GM03348 (cell line): ENCODE results near the gene PIK3R4.

Experiments
- DNase-seq: peaks from one replicate; pipeline ENCODE4 v3.0.0; 2012; ENCODE audit warnings: low spot score

Gene PIK3R4

DNA sequence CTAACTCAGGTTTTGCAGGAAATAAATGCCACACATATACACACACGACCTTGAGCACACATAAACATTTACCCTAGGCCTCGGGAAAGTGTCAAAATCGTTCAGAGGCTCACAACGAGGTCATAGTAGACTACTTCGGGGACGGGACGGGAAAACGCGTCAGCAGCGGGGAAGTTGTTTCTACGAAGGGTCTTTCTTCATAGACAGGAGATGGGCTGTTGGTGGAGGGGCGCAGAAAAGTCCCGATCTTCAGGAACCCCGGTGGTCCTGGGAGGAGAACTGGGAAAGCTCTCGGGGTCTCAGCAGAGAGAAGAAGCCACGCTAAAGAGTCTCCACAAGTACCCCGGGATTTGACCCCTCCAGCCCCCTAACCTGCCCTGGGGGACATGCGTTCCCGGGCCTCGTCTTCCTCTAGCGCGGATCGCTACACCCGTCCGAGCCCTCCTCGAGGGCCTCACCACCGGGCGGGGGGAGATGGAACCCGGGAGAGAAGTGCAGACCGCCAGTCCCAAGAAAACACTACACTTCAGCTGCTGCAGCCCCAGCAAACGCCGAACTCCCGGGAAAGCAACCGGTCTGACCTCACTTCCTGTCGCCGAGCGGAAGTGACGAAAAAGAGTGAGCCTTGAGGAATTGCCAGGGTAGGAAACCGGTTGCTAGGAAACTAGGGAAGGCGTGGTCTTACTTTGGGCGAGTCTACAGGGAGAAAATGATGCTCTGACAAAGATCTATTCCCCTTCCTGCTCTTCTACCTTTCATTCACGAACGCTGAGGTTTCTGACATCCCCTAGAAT, at the start of gene PIK3R4:
TSS of gene PIK3R4 (minus strand) at position 584 of the 794 bp plus-strand sequence. CDS start 1,611 bp downstream, outside the sequence.
- DNase-seq = peak; percentile 93

DNA sequence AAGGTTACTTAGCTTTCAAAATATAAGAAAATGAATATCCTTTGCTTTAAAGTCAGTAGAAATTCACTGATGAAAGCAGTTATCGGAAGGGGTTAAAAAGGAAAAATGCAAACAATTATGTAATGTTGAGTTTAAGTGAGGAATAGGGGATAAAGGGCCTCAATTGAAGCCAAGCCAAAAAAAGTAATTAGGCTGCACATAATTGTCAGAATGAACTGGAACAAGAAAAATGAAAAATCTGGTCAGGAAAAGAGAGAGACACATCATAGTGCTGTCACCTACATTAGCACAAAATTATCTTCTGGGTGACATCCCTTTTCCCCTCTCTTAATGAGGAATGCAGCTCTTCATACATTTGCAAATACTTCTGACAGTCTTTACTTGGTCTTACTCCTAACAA, 48.8 kb upstream of the PIK3R4 start:
- DNase-seq = no peak

DNA sequence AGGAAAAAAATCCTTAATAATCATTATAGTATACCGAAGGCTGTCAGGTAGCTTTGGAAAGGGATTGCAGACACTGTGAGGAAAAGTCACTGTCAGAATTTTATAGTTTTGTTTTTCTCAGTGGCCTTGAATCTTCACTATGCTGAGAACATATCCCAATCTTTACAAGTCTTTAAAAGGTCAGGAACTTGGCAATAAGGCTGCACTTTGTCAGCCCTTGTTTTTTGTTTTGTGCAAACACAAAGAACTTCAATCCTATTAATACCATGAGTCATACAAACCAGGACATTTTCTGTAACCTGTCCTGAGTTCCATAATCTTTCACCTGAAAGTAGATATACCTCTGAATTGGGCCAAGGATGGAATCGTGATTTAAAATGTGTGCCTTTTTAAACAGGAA, 45.6 kb upstream of the PIK3R4 start:
- DNase-seq = no peak

DNA sequence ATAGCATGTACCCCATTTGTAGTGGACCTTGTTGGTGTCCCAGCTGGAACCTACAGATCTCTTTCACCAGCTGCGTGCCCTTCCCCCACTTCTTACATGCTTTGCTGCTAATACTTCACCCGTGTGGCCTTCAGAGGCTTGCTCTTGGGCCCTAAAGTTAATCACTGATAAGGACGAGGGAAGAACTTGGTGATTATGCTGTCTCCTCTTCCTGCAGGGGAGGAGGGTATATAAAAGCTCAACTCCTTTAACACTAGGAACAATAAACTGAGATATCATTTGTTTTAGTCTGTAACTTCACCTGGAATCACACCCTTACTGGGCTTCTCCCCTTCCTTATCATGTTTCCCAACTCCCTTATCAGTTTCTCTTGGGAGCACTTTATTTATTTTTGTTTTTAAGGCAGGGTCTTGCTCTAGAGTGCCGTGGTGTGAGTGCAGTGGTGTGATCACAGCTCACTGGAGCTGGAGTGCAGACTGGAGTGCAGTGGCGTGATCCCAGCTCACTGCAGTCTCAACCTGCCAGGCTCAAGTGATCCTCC, 43.2 kb upstream of the PIK3R4 start:
- DNase-seq = no peak

DNA sequence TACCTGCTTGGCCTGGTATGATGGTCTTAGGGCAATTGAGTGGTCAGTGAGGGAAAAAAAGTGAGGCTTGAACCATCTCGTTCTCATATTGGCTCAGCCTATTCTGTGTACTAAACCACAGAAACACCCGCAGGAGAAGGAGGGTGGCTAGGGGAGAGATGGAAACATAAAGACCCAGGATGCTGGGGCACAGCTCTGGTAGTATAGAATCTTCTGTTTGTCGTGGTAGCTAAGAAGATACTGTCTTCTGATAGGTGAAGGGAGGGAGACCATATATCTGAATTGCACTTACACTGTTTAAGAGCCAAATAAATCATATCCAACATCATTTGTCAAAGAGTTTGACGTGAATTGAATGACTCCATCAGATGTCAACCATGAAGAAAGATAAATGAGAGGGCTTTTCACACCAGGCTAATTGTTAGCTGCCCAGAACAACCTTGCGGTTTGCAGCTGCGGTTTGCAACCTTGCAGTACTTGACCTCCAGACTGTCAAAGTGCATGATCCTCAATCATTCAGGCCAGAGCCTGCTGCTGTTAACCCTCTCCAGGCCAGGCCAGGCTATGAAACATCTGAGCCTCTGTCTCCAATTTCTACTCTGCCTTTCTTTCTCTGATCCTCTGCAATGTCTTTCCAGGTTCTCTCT, 40.9 kb upstream of the PIK3R4 start:
- DNase-seq = no peak

DNA sequence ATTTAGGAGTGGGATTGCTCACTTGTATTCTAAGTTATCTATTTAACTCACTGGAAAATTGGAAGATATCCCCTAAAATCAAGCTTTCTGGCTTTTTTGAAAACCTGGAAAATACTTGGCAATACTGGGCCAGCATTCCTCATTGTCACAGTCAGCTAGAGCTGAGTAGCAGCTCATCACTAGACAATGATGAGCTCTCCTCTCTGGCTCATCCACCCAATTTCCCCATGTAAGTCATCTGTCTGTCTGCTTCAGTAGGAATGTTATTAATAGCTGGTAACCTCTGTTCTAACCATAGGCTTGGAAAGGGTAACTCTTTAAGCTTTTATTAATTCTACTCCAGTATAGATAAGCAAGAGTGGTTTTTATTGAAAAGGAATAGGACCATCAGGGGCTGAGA, 39.7 kb upstream of the PIK3R4 start:
- no peak for DNase-seq

DNA sequence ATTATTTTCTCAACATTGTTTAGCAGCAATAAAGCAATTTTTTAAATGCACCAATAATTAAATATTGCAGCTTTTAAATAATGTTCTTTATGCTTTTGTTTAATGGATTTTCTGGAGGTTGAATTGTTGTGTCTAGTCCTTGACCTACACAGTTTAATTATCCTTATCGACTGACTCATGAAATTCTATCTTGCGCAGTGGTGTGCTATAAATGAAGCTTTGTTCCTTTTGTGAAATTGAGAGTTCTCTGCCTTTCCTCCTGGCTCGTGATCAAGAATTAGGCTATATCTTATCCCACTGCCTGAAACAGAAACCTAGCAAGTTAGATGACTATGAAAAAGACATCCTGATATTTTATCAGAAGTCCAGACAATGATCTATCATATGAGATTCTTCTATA, 37.0 kb upstream of the PIK3R4 start:
- DNase-seq = no peak

DNA sequence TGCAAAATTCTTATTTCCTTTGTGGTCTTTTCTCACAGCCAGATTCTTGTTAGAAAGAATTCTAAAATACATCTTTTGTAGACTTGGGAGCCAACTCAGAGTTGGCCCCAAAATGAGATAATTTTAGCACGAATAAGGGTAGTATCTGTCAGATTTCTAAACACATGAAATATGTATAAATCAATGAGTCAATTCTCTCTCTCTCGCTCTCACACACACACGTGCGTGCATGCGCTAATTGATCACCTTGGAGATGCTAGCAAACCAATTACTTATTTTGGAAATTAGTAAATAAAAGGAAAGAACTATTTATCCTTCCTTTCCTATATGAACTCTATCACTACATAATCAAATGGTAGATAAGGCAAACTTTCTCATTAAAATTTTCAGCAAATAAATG, 32.9 kb upstream of the PIK3R4 start:
- DNase-seq = no peak

DNA sequence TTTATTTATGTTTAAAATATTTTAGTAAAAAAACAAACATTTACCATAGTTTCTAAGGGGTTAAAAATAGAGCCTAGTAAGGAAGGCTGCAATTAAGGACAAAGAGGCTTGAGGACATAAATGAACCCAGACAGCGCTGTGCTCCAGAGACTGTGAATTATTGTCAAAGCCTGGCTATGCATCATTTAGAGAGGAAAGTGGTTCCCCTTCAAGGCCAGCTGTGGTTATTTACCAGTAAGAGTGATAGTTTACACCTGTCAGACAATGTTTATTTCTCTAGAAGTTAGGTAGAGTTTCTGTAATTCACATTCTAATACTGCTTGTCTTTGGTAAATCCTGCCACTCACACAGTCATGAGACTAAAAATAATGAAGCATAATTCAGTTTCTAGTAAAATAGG, 32.4 kb upstream of the PIK3R4 start:
- DNase-seq = no peak

DNA sequence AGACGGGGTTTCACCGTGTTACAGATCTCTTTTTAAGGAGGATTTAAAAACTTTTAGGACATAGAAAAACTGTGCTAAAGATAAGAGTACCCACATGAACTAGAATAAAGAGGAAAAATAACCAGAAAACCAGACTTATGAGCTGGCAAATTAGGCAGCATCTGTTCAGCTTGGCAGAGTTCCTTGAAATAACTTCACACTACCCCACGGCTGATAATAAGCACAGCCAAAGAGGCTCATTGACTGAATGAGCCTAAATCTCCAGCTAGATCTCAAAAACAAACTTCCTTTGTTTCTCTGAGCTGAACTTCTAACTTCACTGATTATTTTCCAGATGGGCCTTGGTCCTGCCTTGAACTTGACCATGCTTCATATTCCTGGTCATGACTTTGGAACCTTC, 26.7 kb upstream of the PIK3R4 start:
- DNase-seq = peak; percentile 10

DNA sequence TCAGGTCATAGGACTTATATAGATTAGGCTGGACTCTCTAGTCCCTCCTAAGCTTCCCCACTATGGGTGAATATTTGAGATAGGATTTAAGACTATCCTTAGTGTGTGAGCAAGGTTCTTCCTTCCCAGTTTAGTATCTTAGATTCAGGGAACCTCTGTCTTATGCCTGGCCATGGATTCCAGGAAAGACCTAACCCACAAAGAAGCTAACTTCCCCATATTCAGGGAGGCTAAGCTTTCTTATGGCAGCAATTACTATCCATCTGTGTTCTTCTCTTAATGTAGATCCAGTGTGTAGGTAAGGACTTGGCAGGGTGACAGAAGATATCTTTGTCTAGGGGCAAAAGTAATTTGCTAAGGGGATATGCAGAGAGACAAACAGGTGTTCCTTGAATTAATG, 25.5 kb upstream of the PIK3R4 start:
- no peak for DNase-seq

DNA sequence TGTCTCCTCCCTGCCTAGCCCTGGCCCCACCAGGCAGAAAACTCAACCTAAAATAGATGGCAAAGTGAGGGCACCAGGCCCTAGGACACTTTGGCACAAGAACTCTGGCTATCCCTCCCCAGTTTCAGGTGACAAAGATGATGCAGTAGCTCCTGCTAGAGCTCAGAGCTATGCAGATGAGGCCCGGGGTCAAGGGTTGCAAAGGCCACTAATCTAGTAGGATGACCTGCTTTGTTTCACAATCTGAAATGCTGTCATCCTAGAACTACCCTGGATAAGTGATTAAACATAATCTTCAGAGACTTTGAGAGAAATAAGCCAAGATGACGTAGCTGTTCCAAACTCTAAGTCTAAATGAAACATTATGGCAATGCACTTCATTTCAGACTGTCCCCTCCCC, 24.0 kb upstream of the PIK3R4 start:
- DNase-seq = no peak

DNA sequence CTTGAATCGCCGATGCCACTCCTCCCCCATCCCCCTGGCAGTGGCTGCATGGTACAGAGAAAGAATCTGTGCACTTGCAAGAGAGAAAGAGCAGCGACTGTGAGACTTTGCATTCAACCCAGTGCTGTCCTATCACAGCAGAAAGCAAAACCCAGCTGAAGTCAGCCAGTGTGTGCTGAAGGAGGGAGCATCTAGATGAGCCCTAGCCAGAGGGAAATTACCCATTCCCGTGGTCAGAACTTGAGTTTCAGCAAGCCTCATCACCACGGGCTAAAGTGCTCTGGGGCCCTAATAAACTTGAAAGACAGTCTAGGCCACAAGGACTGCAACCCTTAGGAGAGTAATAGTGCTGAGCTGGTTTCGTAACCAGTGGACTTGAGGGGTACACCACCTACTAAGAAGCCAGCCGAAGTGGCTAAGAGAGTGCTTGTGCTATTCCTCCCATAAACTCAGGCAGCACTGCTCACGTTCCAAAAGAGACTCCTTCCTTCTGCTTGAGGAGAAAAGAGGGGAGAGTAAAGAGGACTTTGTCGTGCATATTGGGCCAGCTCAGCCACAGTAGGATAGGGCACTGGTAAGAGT, 15.2 kb upstream of the PIK3R4 start:
- no peak for DNase-seq

DNA sequence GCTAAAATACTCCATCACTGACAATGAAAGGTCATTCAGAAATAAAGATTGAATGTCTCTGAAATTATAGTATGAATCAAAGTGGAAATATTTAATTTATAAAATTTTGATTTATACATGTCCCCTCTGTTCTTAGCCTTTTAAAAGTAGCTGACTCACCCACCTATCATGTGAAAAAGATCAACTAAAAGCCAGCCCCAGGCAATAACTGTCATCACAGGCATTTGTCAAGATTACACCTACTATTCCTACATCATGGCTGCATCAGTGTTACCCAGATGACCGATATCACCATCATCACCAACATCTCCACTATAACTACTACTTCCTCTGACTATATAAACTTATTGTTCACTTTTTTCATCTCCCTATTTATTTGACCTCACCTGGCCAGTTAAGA, 14.3 kb upstream of the PIK3R4 start:
- no peak for DNase-seq

DNA sequence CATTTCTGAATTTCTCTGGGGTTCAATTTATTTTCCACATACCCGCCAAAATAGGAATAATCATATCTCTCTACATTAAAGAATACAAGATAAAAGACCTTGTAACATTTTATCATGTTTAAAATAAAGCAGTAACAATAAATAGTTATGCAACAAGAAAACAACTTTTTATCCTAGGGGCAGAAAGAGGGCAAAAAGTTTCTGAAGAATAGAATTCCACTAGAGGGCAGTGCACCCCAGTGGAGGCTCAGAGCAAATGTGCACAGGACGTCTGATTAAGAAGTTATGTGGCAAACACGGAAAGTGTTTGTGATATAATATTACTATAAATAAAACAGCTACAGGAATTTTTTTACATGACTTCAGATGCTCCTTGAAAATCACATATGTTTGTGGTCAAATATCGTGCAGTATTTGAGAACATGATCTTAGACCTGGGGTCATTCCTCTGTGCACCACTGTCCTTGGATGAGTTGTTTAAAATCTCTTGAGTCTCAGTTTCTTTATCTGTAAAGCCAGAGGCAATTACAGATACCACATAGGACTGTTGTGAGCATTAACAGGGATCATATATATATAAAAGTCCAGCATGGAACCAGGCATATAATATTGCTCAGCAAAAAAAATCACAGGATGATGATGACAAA, 13.2 kb upstream of the PIK3R4 start:
- DNase-seq = peak; percentile 70

DNA sequence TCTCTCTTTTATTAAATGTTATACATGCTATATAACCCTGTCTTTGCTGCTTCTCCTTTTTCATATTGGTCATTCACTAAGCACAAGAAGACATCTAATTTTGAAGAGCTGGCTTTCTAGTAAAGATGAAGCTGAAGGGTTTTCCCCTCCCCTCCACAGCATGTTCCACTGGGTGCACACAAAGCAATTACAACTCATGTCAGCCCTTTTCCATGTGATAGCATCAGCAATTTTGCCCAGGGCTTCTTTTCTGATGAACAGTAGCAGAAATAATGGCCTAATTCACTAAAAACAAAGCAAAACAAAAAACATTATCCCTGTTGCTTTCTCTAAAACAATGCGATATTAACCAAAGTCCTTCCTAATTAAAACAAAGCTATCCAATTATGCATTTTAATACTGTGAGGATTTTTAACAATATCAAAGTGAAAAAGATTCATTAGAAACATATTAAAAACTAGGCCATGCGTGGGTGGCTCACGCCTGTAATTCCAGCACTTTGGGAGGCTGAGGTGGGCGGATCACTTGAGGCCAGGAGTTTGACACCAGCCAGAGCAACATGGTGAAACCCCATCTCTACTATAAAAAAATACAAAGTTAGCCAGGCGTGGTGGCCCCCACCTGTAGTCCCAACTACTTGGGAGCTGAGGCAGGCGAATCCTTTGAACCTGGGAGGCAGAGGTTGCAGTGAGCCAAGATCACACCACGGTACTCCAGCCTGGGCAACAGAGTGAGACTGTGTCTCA, 12.2 kb upstream of the PIK3R4 start:
- DNase-seq = no peak

DNA sequence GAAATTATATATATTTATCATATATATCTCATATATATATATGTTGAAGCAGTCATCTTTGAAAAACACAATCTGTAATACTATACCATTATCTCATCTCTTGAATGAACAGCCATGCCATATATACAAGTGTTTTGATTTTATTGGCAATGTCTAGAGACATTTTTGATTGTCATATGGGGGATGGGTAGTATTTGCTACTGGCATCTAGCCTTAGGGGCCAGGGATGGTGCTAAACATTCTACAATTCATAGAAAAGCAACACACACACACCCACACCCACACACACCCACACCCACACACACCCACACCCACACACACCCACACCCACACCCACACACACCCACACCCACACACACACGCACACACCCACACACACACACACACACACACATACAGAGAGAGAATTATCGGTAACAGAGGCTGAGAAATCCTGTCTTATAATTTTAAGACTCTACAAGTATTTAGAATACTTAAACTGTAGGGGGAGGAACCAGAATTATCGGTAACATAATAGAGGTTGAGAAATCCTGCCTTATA, 11.1 kb upstream of the PIK3R4 start:
- no peak for DNase-seq

DNA sequence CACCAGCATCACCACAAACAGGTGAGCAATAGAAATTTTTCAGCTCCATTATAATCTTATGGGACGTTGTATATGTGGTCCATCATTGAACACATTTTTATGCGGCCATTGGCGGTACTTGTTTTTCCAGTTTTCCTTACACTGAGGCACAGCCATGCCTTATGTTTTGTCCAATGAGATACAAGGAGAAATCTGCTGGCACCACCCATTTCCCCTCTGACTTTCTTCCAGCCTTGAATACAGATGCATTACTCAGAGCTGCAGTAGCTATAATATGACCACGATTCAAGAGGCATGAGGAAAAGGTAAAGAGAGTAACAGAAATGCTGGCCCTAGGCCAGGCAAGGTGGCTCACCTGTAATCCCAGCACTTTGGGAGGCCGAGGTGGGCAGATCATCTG, 9.0 kb upstream of the PIK3R4 start:
- DNase-seq = no peak

DNA sequence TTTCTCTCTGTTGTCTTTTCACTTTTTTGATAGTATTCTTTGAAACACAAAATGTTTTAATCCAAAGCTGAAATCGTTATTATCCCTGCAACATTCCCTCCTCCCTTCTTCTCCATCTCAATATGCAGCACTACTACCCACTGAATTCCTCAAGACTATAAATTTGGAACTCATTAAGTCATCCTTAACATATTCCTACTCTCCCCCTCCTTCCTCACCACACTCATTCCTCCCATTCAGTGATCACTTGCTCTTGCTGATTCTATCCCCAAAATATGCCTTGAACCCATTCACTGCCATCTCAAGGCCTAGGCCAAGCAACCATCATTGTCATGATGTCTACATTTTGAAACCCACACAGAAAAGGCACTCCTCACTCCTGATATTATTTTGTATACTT, 2.4 kb upstream of the PIK3R4 start:
- DNase-seq = peak; percentile 68

DNA sequence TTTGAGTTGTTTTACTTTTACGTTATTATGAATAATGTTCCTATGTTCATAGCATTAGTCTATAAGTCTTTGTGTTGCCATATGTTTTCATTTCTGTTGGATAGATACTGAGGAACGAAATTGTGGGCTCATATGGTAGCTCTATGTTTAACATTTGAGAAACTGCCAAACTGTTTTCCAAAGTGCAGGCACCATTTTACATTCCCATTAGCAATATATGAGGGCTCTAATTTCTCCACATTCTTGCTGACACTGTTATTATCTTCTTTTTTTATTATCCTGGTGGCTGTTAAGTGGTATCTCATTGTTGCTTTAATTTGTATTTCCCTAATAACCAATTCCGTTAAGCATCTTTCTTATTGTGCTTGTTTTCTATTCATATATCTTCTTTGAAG, 1.8 kb upstream of the PIK3R4 start:
- no peak for DNase-seq

DNA sequence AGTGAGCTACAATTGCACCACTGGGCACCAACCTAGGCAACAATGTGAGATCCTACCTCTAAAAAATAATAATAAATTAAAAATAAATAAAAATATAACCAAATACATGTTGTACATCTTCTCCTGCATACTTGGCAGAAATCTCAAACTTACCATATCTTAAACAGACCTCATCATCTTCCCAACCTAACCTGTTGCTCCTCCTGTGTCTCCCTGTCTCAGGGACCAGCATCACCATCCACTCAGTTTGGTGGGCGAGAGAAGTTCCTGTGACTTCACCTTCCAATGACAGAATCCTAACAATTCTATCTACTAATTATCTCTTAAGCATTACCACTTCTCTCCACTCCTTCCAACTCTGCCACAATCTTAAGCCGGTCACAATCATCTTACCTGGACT, 3.3 kb downstream of the PIK3R4 start:
- no peak for DNase-seq
